Stimulated activated CD4-positive, alpha-beta T cell treated with anti-CD3 and anti-CD28 coated beads, TNF-alpha, amount 100 ng/mL, for 1 hour (primary cell): ENCODE data around the gene ABCA1.
A peak's percentile ranks its signal among the peaks of the same experiment; 100 is the strongest.
"Not testable (repeated sequence)": the region's sequence is repeated elsewhere in the genome, so short reads cannot be mapped to it uniquely, and the experiment has no call there.

Source experiments
- DNase-seq, 3 donors: peaks; one replicate each; pipeline ENCODE4 v3.0.0-alpha.2; 2020; ENCODE audit warnings: low read depth in 3 of 3, low spot score in 1 of 3

ABCA1 gene

GRCh38 chr9:104871961-104872527 lies 55.9 kb downstream of the ABCA1 start:
- DNase-seq = no peak

GRCh38 chr9:104869811-104870210 lies 58.1 kb downstream of the ABCA1 start:
- DNase-seq = no peak

- DNase-seq = no peak
These were observed 59.1 kb downstream of the ABCA1 start for GRCh38 chr9:104868687-104869404.

GRCh38 chr9:104868303-104868686 lies 59.7 kb downstream of the ABCA1 start:
- DNase-seq = no peak

GRCh38 chr9:104866191-104866590 lies 61.8 kb downstream of the ABCA1 start:
- no peak for DNase-seq

- DNase-seq = no peak
These were observed 63.3 kb downstream of the ABCA1 start for GRCh38 chr9:104864675-104865104.

GRCh38 chr9:104863180-104863883 lies 64.6 kb downstream of the ABCA1 start:
- peak in 1 of 3 donors; percentile 4 for DNase-seq

GRCh38 chr9:104861397-104861796 lies 66.6 kb downstream of the ABCA1 start:
- DNase-seq = no peak

- DNase-seq = no peak
These were observed 67.7 kb downstream of the ABCA1 start for GRCh38 chr9:104860263-104860662.

GRCh38 chr9:104858846-104859245 lies 69.1 kb downstream of the ABCA1 start:
- no peak for DNase-seq

- no peak for DNase-seq
These were observed 69.7 kb downstream of the ABCA1 start for GRCh38 chr9:104858271-104858670.

GRCh38 chr9:104856413-104856941 lies 71.5 kb downstream of the ABCA1 start:
- no peak for DNase-seq

- no peak for DNase-seq
These were observed 72.1 kb downstream of the ABCA1 start for GRCh38 chr9:104855807-104856206.

- DNase-seq = not testable (repeated sequence)
These were observed 72.7 kb downstream of the ABCA1 start for GRCh38 chr9:104855258-104855657.

GRCh38 chr9:104854613-104855012 lies 73.3 kb downstream of the ABCA1 start:
- no peak for DNase-seq

- DNase-seq = no peak
These were observed 74.3 kb downstream of the ABCA1 start for GRCh38 chr9:104853683-104854082.

GRCh38 chr9:104853159-104853558 lies 74.8 kb downstream of the ABCA1 start:
- no peak for DNase-seq

GRCh38 chr9:104851546-104851920 lies 76.4 kb downstream of the ABCA1 start:
- DNase-seq = no peak

- no peak for DNase-seq
These were observed 77.0 kb downstream of the ABCA1 start for GRCh38 chr9:104850786-104851545.

- DNase-seq = no peak
These were observed 78.9 kb downstream of the ABCA1 start for GRCh38 chr9:104849023-104849422.

GRCh38 chr9:104844710-104845109 lies 83.2 kb downstream of the ABCA1 start:
- no peak for DNase-seq
